GM21360 (cell line): Measurements from ENCODE around the gene THAP4.

Experiments used
- ATAC-seq: cut with Tn5 transposase; IDR thresholded peaks from one replicate; pipeline ENCODE4 v1.9.1; 2021; ENCODE audit warnings: mild to moderate bottlenecking, moderate library complexity; ENCODE audit not compliant: unreplicated experiment

The THAP4 gene

GRCh38 chr2:241640165-241640795, 3.3 kb upstream of the THAP4 start:
- no peak for ATAC-seq

- ATAC-seq, result no peak
These were observed 2.4 kb upstream of the THAP4 start for GRCh38 chr2:241639385-241639784.

GRCh38 chr2:241638940-241639339, 2.0 kb upstream of the THAP4 start:
- ATAC-seq, result no peak

- ATAC-seq, result peak; percentile 21
These were observed 1.1 kb upstream of the THAP4 start for GRCh38 chr2:241637795-241638660.

GRCh38 chr2:241636182-241637017, 558 bp downstream of the THAP4 start:
- ATAC-seq, result peak; percentile 23

- ATAC-seq, result no peak
These were observed 1.2 kb downstream of the THAP4 start for GRCh38 chr2:241635756-241636155.

GRCh38 chr2:241633561-241633960, 3.4 kb downstream of the THAP4 start:
- ATAC-seq, result no peak

- ATAC-seq, result no peak
These were observed 4.3 kb downstream of the THAP4 start for GRCh38 chr2:241632478-241633325.

- no peak for ATAC-seq
These were observed 7.1 kb downstream of the THAP4 start for GRCh38 chr2:241629762-241630435.

- no peak for ATAC-seq
These were observed 9.3 kb downstream of the THAP4 start for GRCh38 chr2:241627675-241628074.

GRCh38 chr2:241620419-241620769, 16.6 kb downstream of the THAP4 start:
- ATAC-seq, result no peak

- ATAC-seq, result no peak
These were observed 17.1 kb downstream of the THAP4 start for GRCh38 chr2:241619597-241620418.

GRCh38 chr2:241618829-241619228, 18.1 kb downstream of the THAP4 start:
- ATAC-seq, result no peak

GRCh38 chr2:241618296-241618805, 18.6 kb downstream of the THAP4 start:
- no peak for ATAC-seq

- no peak for ATAC-seq
These were observed 19.4 kb downstream of the THAP4 start for GRCh38 chr2:241617431-241618154.

GRCh38 chr2:241616168-241617125, 20.5 kb downstream of the THAP4 start:
- no peak for ATAC-seq

- no peak for ATAC-seq
These were observed 21.4 kb downstream of the THAP4 start for GRCh38 chr2:241615522-241616052.
